Stimulated activated CD8-positive, alpha-beta memory T cell treated with anti-CD3 and anti-CD28 coated beads, Interleukin-7, amount 100 ng/mL, for 24 hours (primary cell): ENCODE data around the gene ARHGAP40.

ENCODE experiments used
- DNase-seq: peaks from one replicate; pipeline ENCODE4 v3.0.0-alpha.2; 2020; ENCODE audit warnings: low read depth

Gene ARHGAP40

DNA sequence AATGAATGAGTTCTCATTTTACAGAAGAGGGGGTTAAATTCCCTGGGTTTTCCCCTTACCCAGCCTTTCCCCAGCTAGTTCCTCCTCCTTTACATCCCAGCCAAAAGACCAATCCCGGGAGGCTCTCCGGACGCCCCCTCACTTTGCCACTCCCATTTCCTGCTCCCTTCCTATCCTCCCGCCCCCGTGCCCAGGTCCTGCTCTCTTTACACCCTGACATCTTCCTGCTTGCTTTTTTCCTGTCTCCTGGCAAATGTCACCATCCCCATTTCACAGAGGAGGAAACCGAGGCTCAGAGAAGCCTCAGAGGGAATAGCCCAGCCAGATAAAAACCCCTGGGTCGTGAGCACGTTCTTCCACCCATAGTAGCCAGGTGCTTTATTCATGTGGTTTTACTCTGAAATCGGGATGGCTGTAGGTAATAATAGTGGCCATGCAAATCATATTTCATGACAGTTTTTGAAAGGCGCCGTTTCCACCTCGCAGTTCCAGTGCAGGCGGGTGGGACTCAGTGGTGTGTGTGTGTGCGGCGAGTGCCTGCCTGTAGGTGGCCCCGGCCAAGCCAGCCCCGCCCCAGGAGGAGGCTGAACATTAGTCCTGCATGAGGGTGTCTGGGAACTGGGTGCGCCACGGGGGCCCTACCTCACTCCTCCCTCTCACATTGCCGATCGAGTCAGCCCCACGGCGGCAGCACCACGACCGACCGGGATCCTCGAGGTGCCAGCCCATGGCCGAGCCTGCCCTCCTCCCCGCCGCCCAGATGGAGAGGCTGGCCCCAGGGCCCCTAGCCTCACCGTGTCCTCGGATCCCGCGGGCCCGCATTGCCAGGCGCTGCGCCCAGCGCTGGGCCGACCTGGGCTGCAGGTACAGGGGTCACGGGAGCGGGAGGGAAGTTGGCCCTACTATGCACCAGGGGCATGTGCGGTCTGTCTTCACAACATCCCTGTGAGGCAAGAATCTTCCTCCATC, at the start of gene ARHGAP40:
ARHGAP40 (plus strand) TSS at position 594 of the 969 bp plus-strand sequence.
- DNase-seq: no peak

GRCh38 chr20:38554986-38555385, 46.6 kb upstream of the ARHGAP40 start:
- DNase-seq: no peak

- DNase-seq: no peak
Measured at GRCh38 chr20:38555395-38555794, 46.2 kb upstream of the ARHGAP40 start.

GRCh38 chr20:38557174-38557573, 44.4 kb upstream of the ARHGAP40 start:
- no peak for DNase-seq

DNA sequence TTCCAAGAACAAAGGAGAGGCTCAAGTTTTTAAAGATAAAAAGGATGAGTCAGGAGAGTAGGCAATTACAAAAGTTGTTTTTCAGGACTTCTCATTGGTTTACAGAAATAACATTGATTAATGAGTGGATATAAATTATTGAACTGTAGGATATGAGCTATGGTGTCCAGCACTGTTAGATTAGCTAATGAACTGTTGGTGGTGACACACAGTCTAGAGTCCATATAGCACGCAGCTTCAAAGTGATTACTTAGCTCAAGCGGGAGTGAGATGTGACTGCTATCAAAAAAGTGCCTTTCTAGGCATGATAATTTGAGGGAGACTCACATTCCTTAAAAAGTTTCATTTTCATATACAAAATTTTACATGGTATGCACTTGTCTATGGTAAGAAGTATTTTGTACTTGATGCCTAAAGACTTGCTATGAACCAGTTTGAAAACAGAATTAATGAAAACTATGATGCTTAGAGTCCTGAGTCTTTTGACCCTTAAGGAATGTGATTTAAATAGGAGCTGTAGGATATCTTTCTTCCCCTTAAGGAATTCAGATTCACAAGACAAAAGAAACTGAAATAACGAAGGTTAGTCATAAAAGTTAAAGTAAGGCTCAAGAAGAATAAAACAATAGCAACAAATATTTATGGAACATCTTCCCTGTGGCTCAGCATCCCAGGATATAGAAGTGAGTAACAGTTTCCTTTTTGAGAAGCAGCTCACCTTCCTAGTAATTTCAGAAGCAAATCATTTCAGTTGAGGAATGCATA, 42.8 kb upstream of the ARHGAP40 start:
- DNase-seq: no peak

DNA sequence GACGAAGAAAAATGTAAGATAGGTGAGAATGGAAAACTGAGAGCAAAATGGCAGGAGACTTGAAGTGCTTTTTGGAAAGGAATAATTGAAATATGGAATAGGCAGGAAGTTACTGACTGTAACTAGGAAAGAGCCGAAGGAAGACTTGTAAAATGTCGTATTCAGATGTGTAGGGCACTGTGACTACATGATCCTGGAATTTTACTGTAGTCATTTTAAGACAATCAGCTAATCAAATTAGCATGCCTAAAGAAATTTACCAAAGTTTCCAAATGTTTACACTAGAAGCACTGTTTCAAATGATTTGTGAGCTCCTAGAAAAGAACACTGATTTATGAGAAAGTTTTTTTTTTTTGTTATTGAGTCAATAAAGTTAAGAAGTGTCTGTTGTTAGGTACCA, 41.8 kb upstream of the ARHGAP40 start:
- no peak for DNase-seq

GRCh38 chr20:38563802-38564431, 37.7 kb upstream of the ARHGAP40 start:
- DNase-seq: no peak

DNA sequence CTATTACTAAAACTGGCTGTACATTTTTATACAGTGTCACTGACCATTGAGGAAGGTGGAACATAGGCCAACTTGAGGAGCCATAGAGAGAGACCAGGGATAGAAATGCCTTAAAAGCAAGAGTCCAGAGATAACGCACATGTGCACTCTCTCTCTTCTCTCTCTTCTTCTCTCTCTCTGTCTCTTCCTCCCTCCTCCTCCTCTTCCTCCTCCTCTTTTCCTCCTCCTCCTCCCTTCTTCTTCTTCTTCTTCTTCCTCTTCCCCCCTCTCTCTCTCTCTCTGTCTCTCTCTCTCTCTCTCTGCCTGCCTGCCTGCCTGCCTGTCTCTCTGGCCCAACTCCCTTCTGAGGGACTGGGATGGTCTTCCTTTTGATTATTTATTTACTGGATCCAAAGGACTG, 36.9 kb upstream of the ARHGAP40 start:
- DNase-seq: no peak

DNA sequence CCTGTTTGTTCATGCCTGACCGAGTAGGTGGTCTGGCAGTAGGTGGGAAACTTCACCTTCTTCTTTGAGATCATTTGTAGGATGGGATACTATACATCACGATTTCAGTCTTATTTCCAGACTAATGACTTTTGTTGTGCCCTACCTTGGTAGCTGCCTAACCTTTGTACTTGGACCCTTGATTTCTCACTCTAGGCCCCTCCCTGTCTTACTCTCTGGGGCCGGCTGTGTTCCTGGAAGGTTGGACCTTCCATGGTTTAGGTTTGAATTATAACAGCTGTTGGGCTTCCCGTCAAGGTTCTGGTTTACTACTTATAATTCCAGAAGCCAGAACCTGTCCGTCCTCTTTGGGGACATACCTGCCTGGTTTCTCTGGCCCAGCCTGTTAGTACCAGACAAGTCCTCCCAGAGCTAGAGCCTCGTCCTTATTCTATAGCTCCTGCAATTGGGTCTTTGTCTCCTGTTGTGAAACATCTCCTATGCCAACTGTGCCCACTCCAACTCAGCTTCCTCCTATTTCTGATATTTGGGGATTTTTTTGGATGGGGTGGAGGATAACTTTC, 35.5 kb upstream of the ARHGAP40 start:
- DNase-seq: no peak

DNA sequence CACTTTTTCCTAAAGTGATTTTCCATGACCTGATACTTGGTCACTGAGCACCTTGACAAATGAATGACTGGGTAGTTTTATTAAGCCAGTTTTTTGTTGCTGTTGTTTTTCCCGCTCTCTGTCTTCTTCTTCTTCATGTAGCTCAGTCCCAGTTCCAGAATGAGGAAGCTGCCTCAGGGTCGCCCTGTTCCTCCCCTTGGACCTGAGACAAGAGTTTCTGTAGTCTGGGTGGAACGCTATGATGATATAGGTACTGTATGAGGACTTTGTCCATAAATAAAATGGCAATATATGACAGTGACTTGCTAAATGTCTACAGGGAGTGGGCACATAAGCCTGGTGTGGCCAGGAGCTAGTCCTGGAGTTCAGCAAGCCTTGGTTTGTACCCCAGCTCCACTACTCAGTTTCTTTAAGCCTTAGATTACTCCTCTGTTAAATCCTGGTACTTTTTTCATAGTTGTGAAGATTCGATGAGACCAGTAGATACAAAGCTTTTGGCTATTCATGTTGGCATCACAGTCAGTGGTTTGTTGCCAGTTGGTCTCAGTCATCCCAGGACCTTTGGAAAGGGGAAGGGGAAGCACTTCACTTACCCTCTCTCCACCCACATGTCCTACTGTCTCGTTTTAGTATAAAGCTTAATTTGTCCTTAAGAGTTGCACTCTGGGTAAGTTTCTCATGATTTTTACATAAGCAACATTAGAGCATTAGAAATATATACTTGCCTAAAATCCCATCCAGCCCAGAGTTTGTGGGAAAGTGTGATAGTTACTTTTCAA, 31.7 kb upstream of the ARHGAP40 start:
- no peak for DNase-seq

- no peak for DNase-seq
Measured at GRCh38 chr20:38573413-38573812, 28.2 kb upstream of the ARHGAP40 start.

DNA sequence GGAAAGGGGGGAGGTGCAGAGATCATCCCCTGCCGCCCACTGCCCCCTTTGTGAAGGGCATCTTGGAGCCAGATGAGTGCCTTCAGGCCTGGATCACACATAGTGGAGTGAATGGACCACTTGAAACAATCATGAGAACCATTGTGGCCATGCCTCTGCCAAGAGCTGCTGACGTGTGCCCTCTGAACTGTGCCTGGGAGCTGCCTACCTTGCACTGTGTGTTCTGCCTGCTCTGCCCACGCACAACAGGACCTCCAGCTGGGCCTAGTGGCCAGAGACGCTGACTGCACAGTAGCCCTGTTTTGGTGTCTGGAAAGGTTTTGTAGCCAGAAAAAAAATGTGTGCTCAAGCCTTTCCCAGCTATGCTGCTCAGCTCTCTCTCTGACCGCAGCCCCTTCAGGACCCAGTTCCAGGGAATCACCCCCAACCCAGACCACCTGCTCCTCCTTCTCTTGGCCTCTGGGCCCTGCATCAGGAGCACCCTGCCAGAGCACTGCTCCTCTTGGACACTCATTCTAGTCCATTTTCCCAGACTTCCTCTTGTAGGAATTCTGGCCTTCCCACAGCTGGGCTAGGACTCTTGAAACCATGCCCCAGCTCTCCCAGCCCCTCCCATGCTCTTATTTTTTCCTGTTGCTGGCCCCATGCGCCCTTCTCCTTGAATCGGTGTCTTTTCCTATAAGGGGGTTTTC, 22.2 kb upstream of the ARHGAP40 start:
- DNase-seq: no peak

GRCh38 chr20:38579921-38580320, 21.7 kb upstream of the ARHGAP40 start:
- DNase-seq: no peak

- no peak for DNase-seq
Measured at GRCh38 chr20:38581013-38581412, 20.6 kb upstream of the ARHGAP40 start, which contains the start of gene ADIG. TSS of gene ADIG (plus strand) at chr20:38581197. CDS start at chr20:38581251, 54 bp downstream.

GRCh38 chr20:38581830-38582358, 19.7 kb upstream of the ARHGAP40 start:
- DNase-seq: no peak

DNA sequence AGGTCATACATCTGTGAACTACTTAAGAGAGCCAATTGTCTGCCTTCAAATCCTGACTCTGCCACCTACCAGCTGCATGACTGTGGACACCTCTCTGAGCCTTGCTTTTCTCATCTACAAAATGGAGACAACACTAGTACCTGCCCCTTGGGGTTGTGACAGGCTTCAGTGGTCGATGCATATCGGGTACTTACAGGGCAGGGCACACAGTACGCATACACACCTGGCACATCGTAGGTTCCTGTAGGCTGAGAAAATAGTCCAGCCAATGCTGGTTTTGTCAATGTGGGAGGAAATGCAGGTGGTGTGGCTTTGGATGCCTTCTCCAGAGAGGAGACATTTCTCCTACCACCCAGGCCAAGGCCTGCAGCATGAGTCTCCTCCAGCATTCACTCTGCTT, 18.3 kb upstream of the ARHGAP40 start:
- DNase-seq: no peak

- DNase-seq: no peak
Measured at GRCh38 chr20:38584099-38584763, 17.4 kb upstream of the ARHGAP40 start.

DNA sequence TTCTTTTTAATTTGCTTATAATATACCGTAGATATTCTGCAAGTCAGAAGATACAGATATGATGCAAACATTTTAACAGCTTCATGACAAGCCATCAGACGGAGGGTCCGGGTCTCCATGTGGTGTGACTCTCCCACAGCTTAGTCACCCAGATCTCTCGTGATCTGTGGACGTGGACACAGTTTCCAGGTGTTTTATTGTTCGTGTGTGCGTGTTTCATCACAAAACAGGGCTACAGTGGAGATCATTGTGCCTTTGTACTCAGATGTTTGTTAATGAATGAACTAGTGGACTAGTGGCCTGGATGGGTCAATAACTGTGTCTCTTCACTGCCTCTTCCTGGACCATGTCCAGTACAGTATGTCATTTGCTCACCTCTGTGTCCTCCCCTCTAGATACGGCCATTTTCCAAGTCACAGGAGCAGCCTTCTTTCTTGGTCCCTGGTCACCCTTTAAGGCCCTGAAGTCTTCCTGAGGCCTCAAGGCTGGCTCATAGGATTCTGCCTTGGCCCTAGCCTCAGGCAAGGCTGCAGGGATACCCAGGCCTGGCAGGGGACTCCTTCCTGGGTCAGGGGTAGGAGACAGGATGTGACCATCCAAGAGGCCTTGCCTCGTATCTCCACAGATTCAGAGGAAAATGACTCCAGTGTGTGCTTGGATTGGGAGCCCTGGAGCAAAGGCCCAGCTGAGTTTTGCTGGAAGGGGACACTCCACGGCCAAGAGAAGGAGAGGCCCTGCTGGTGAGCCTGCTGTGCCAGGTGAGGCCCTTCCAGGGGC, 16.0 kb upstream of the ARHGAP40 start:
- no peak for DNase-seq

DNA sequence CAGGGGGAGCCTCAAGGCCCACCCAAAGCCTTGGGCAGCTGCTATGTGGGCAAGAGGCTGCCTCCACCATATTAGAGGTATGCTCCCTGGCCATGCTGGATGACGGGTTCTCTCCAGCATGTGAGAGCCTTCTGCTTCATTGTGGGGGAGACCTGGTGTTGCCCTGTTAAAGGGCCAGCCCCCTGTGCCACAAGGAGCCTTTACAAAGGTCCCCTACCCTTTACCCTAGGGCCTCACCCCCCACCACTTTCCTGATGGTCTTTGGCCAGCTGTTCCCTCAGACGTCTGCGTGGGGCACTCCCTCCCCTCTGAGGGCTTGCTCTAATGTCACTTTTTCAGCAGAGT, 15.5 kb upstream of the ARHGAP40 start:
- DNase-seq: no peak
